Keratinocyte (primary cell): ENCODE data around the gene RABGEF1. TPM values are rescaled to one million over a fixed set of nuclear protein-coding genes. Genes with fewer than 3 reads are reported as not detected.

Experiments used
- DNase-seq: peaks from one replicate; pipeline ENCODE4 v3.0.0-alpha.2; 2011; ENCODE audit warnings: low read depth, missing footprints, low spot score
- FAIRE-seq: peaks from 2 replicates; lab custom pipeline; 2011; peaks lifted over from hg19 to GRCh38; lab: Jason Lieb, UNC
- H2AFZ ChIP-seq: 2 replicates; pipeline ENCODE4 v1.6.0; 2012; ENCODE audit warnings: low read length, control low read depth, inconsistent platforms; ENCODE audit not compliant: control insufficient read depth
- H3K27ac ChIP-seq: 2 replicates; pipeline ENCODE4 v1.5.1; 2011; ENCODE audit warnings: low read length; ENCODE audit not compliant: control insufficient read depth, insufficient read depth
- H3K27me3 ChIP-seq: 3 replicates; pipeline ENCODE4 v1.6.0; 2011; ENCODE audit warnings: low read length; ENCODE audit not compliant: control insufficient read depth, insufficient read depth; ENCODE audit errors: extremely low read depth
- H3K36me3 ChIP-seq, 2 experiments: 2 replicates in 1 of 2; 3 replicates in 1 of 2; pipeline ENCODE4 v1.5.1; 2011; ENCODE audit warnings: low read length in 2 of 2, mild to moderate bottlenecking in 1 of 2; ENCODE audit not compliant: control insufficient read depth in 2 of 2, insufficient read depth in 2 of 2; ENCODE audit errors: extremely low read depth in 1 of 2
- H3K4me1 ChIP-seq: 3 replicates; pipeline ENCODE4 v1.5.1; 2011; ENCODE audit warnings: low read length; ENCODE audit not compliant: control insufficient read depth, insufficient read depth; ENCODE audit errors: extremely low read depth
- H3K4me2 ChIP-seq: 3 replicates; pipeline ENCODE4 v1.6.0; 2011; ENCODE audit warnings: low read depth, low read length; ENCODE audit not compliant: control insufficient read depth, insufficient read depth; ENCODE audit errors: extremely low read depth
- H3K4me3 ChIP-seq, 3 experiments: fragments of 200-600 bp in 1 of 3; sonication (generic) in 1 of 3; 2 replicates in 2 of 3; 3 replicates in 1 of 3; pipeline ENCODE4 v1.5.1; 2011 to 2016; ENCODE audit warnings: low read length in 3 of 3, mild to moderate bottlenecking in 3 of 3, control low read depth in 2 of 3, inconsistent platforms in 1 of 3, low read depth in 1 of 3, mixed read lengths in 1 of 3, mixed run types in 1 of 3, moderate library complexity in 1 of 3; ENCODE audit not compliant: control insufficient read depth in 2 of 3, insufficient read depth in 2 of 3; ENCODE audit errors: extremely low read depth in 1 of 3
- H3K79me2 ChIP-seq: 2 replicates; pipeline ENCODE4 v1.6.0; 2012; ENCODE audit warnings: low read length; ENCODE audit not compliant: control insufficient read depth, insufficient read depth
- H3K9ac ChIP-seq: 3 replicates; pipeline ENCODE4 v1.6.0; 2011; ENCODE audit warnings: low read length; ENCODE audit not compliant: control insufficient read depth, insufficient read depth; ENCODE audit errors: extremely low read depth
- H3K9me1 ChIP-seq: 3 replicates; pipeline ENCODE4 v1.6.0; 2011; ENCODE audit warnings: low read length; ENCODE audit not compliant: control insufficient read depth, insufficient read depth; ENCODE audit errors: extremely low read depth
- H3K9me3 ChIP-seq: 2 replicates; pipeline ENCODE4 v1.5.1; 2012; ENCODE audit warnings: low read depth, low read length; ENCODE audit not compliant: control insufficient read depth
- H4K20me1 ChIP-seq: 3 replicates; pipeline ENCODE4 v1.6.0; 2011; ENCODE audit warnings: low read length; ENCODE audit not compliant: control insufficient read depth, insufficient read depth; ENCODE audit errors: extremely low read depth
- EZH2 ChIP-seq: IDR thresholded peaks from one replicate; pipeline ENCODE4 v1.6.1; 2012; ENCODE audit warnings: inconsistent platforms, mild to moderate bottlenecking, low read length, moderate library complexity
- dilution Hi-C: fragments of 300-500 bp; cut with MboI; formaldehyde crosslinking; loops from one replicate; pipeline ENCODE4 v1.7.0; 2020; ENCODE audit warnings: low sequenced_read_pairs; ENCODE audit not compliant: extremely low pct_ligation_motif_present
- polyA plus RNA-seq, 5 experiments: library from polyadenylated mRNA; depleted of rRNA in 3 of 5; stranded (reverse) in 3 of 5; stranded (forward) in 1 of 5; unstranded in 1 of 5; fragments of >200 nt; gene quantifications; 1 replicate in 1 of 5; 2 replicates in 3 of 5; 3 replicates in 1 of 5; pipeline versions ENCODE4 v1.2.1 to v1.2.3, GENCODE V29; 2011 to 2012; ENCODE audit warnings: missing spikeins in 2 of 5, low read depth in 1 of 5, low replicate concordance in 1 of 5
- TF ChIP-seq, protein P1 (sequence below), 3 experiments: IDR thresholded peaks in 1 of 3; conservative IDR thresholded peaks in 1 of 3; optimal IDR thresholded peaks in 1 of 3; 2 replicates in 2 of 3; 3 replicates in 1 of 3; pipeline versions ENCODE3 to v1.5.1; 2011; ENCODE audit warnings: low read length in 3 of 3, mild to moderate bottlenecking in 3 of 3, moderate library complexity in 2 of 3, control low read depth in 1 of 3, inconsistent platforms in 1 of 3; ENCODE audit not compliant: insufficient read depth in 2 of 3; ENCODE audit errors: extremely low read depth in 1 of 3

RABGEF1 gene
- polyA plus RNA-seq, 1 donor (not counting 4 experiments of a cell fraction or from before 2014, with no cell fraction given) = 58.2 TPM

DNA sequence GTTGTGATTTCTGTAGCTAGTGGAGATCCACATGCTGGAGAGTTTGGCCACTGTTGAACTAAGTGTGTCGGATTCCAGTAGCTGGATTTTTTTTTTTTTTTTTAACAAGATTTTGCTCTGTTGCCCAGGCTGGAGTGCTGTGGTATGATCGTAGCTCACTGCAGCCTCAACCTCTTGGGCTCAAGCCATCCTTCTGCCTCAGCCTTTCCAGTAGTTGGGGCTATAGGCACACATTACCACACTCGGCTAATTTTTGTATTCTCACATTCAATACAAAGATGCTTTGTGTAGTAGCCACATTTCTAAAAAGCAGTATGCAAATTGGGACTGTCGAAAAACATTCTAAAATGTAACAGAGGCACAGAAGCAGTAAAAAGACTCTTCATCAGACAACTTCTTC lies 63.5 kb downstream of the RABGEF1 start:
- Histone ChIP-seq H3K4me1 (no peaks in the 10 kb centered on the region), H3K27me3 (no peaks in the 10 kb centered on the region), H4K20me1 (no peaks in the 10 kb centered on the region), H3K9me3 (no peaks in the 10 kb centered on the region), H3K9me1 (no peaks in the 10 kb centered on the region), H3K4me3 (no peak overlapping the region), H3K36me3 (peaks cover 50 to 53% of the 10 kb centered on the region in 2 experiments), H3K9ac (no peak overlapping the region), H2AFZ (no peak overlapping the region), H3K27ac (no peak overlapping the region), H3K79me2 (no peaks in the 10 kb centered on the region), H3K4me2 (no peak overlapping the region)
- no peak for TF ChIP-seq EZH2
- TF ChIP-seq, protein P1, sequence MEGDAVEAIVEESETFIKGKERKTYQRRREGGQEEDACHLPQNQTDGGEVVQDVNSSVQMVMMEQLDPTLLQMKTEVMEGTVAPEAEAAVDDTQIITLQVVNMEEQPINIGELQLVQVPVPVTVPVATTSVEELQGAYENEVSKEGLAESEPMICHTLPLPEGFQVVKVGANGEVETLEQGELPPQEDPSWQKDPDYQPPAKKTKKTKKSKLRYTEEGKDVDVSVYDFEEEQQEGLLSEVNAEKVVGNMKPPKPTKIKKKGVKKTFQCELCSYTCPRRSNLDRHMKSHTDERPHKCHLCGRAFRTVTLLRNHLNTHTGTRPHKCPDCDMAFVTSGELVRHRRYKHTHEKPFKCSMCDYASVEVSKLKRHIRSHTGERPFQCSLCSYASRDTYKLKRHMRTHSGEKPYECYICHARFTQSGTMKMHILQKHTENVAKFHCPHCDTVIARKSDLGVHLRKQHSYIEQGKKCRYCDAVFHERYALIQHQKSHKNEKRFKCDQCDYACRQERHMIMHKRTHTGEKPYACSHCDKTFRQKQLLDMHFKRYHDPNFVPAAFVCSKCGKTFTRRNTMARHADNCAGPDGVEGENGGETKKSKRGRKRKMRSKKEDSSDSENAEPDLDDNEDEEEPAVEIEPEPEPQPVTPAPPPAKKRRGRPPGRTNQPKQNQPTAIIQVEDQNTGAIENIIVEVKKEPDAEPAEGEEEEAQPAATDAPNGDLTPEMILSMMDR (optimal IDR thresholded peaks at IDR 0.05 in 1 of 3, IDR thresholded peaks at IDR 0.05 in 1 of 3, conservative IDR thresholded peaks at IDR 0.05 in 1 of 3; ENCODE audit: extremely low read depth in 1 of 3, insufficient read depth in 2 of 3, low read length in 3 of 3) = no peak
- dilution Hi-C loops = no loop called here
- no peak for FAIRE-seq
- no peak for DNase-seq

GRCh38 chr7:66807736-66808135 lies 67.2 kb downstream of the RABGEF1 start:
- Histone ChIP-seq H3K4me1 (no peaks in the 10 kb centered on the region), H4K20me1 (no peaks in the 10 kb centered on the region)
- dilution Hi-C loops = no loop called here

More at GRCh38 chr7:66807736-66808135, 67.2 kb downstream of the RABGEF1 start:
- FAIRE-seq (no peak), DNase-seq (no peak)
- Histone ChIP-seq H2AFZ (no peak overlapping the region), H3K27ac (no peak overlapping the region), H3K9me3 (no peaks in the 10 kb centered on the region), H3K27me3 (no peaks in the 10 kb centered on the region), H3K36me3 (peaks cover 47 to 52% of the 10 kb centered on the region in 2 experiments), H3K79me2 (no peaks in the 10 kb centered on the region), H3K9ac (no peak overlapping the region), H3K9me1 (no peaks in the 10 kb centered on the region), H3K4me3 (no peak overlapping the region), H3K4me2 (no peak overlapping the region)
- TF ChIP-seq, protein P1 (optimal IDR thresholded peaks at IDR 0.05 in 1 of 3, IDR thresholded peaks at IDR 0.05 in 1 of 3, conservative IDR thresholded peaks at IDR 0.05 in 1 of 3; ENCODE audit: extremely low read depth in 1 of 3, insufficient read depth in 2 of 3, low read length in 3 of 3) = no peak
- TF ChIP-seq EZH2 = no peak
